Kidney (tissue), 14 donors: ENCODE measurements around the gene CCDC201. TPM values are rescaled to one million over a fixed set of nuclear protein-coding genes. Genes with fewer than 3 reads are reported as not detected.
A peak's percentile ranks its signal among the peaks of the same experiment; 100 is the strongest.

Source experiments
- DNase-seq, 5 donors: peaks; one replicate each; pipeline ENCODE4 v3.0.0-alpha.2; 2013 to 2020
- FAIRE-seq: peaks from 2 replicates; lab custom pipeline; 2012; peaks lifted over from hg19 to GRCh38; lab: Jason Lieb, UNC
- H3K27ac ChIP-seq, 2 donors: one replicate each; pipeline ENCODE4 v1.7.0; 2013; ENCODE audit warnings: low read depth in 2 of 2, low read length in 2 of 2, inconsistent platforms in 1 of 2
- H3K27me3 ChIP-seq: one replicate; pipeline ENCODE4 v1.7.1; 2013; ENCODE audit warnings: low read length, inconsistent platforms; ENCODE audit not compliant: control insufficient read depth, insufficient read depth
- H3K36me3 ChIP-seq, 3 donors: one replicate each; pipeline versions ENCODE4 v1.7.0 to v1.7.1; 2013; ENCODE audit warnings: low read length in 3 of 3, control low read depth in 1 of 3, inconsistent platforms in 1 of 3; ENCODE audit not compliant: insufficient read depth in 3 of 3, control insufficient read depth in 2 of 3
- H3K4me1 ChIP-seq, 3 donors: one replicate each; pipeline versions ENCODE4 v1.7.0 to v1.7.1; 2013; ENCODE audit warnings: low read length in 3 of 3, inconsistent platforms in 1 of 3, low read depth in 1 of 3; ENCODE audit not compliant: control insufficient read depth in 2 of 3, insufficient read depth in 2 of 3
- H3K4me3 ChIP-seq, 3 donors: one replicate each; pipeline versions ENCODE4 v1.7.0 to v1.8.1; 2013; ENCODE audit warnings: low read length in 3 of 3, control low read depth in 1 of 3, inconsistent platforms in 1 of 3
- H3K9ac ChIP-seq, 3 donors: one replicate each; pipeline versions ENCODE4 v1.7.0 to v1.7.1; 2013; ENCODE audit warnings: low read length in 3 of 3, control low read depth in 1 of 3, inconsistent platforms in 1 of 3
- H3K9me3 ChIP-seq, 3 donors: one replicate each; pipeline versions ENCODE4 v1.7.0 to v1.7.1; 2013; ENCODE audit warnings: low read length in 3 of 3, control low read depth in 1 of 3, inconsistent platforms in 1 of 3; ENCODE audit not compliant: control insufficient read depth in 2 of 3, insufficient read depth in 1 of 3
- CTCF ChIP-seq: IDR thresholded peaks from 3 replicates; pipeline ENCODE4 v1.5.1; 2012; ENCODE audit warnings: mild to moderate bottlenecking, moderate library complexity, borderline replicate concordance; ENCODE audit not compliant: insufficient read depth; ENCODE audit errors: extremely low read depth
- intact Hi-C: fragments of 100-400 bp; cut with DNase I; formaldehyde crosslinking; loops from one replicate; pipeline ENCODE4 v1.11.1; 2022
- polyA plus RNA-seq: library from polyadenylated mRNA; stranded (reverse); fragments of 350-450 nt; fragmentation: Illumina TruSeq; extraction: RNeasy Lipid Tissue Mini Kit (QIAGEN cat#74804); gene quantifications from one replicate; pipeline ENCODE4 v1.2.3, GENCODE V29; 2014; ENCODE audit warnings: low read depth, low replicate concordance; ENCODE audit not compliant: insufficient read depth
- total RNA-seq: library from RNA; stranded (reverse); fragmentation: NEBNext Ultra II Directional; extraction: Animal tissue kit (Norgen Biotek cat#: 25700); gene quantifications from one replicate; pipeline ENCODE4 v1.2.1, GENCODE V29; 2021
- donor health status: control.
- donor health status: control.
- donor health status: control.
- donor health status: control.
- donor health status: control.
- donor health status: DM: yes; HTN: yes; CAD: no.
- donor health status: Normal renal cell carcinoma (clear cell type).

The CCDC201 gene
- total and polyA plus RNA-seq, 2 donors from 2014 or later = not detected

GRCh38 chr7:45920502-45921380, 47.9 kb upstream of the CCDC201 start, which contains the start of gene IGFBP3:
Gene IGFBP3 (minus strand): TSS chr7:45921272. CDS start chr7:45921140, 132 bp downstream.
- H3K4me3 ChIP-seq = peak within 1 kb of the TSS; percentile 27 to 68 (median 64)
- peak within 1 kb of the TSS in 1 of 2 donors; percentile 67 for H3K27ac ChIP-seq
- peaks cover 7% of the 10 kb centered on the region for H3K27me3 ChIP-seq
- DNase-seq = peak; percentile 75 to 84 (median 81)
- no peaks in the 10 kb centered on the region for H3K9me3 ChIP-seq
- intact Hi-C loops = loop anchor here (5.0 to 10.0 kb wide), 2 partner anchors 432 to 1174 kb away; no protein-coding TSS in a partner anchor
- peak within 1 kb of the TSS in 2 of 3 donors; percentile 31 to 34 for H3K9ac ChIP-seq
- peaks cover 7 to 23% (median 7%) of the 10 kb centered on the region in 3 donors for H3K4me1 ChIP-seq
- TF ChIP-seq CTCF = no peak
- H3K36me3 ChIP-seq = peaks cover 0 to 11% (median 3%) of the 10 kb centered on the region in 3 donors
- no peak for FAIRE-seq

GRCh38 chr7:45919993-45920459, 47.1 kb upstream of the CCDC201 start:
- peaks cover 7% of the 10 kb centered on the region for H3K27me3 ChIP-seq
- TF ChIP-seq CTCF = no peak

GRCh38 chr7:45919231-45919784, 46.4 kb upstream of the CCDC201 start:
- H3K9ac ChIP-seq = peak overlapping the region in 1 of 3 donors; percentile 23
- H3K27ac ChIP-seq = no peak overlapping the region
- H3K27me3 ChIP-seq = peaks cover 7% of the 10 kb centered on the region
- H3K9me3 ChIP-seq = no peaks in the 10 kb centered on the region
- peaks cover 7 to 23% (median 7%) of the 10 kb centered on the region in 3 donors for H3K4me1 ChIP-seq
- peaks cover 0 to 13% (median 8%) of the 10 kb centered on the region in 3 donors for H3K36me3 ChIP-seq
- TF ChIP-seq CTCF = no peak
- peak overlapping the region in 1 of 3 donors; percentile 64 for H3K4me3 ChIP-seq
- intact Hi-C loops = loop anchor here (10.0 kb wide), 1 partner anchor 1255 kb away; no protein-coding TSS in a partner anchor
- peak in 2 of 5 donors; percentile 7 to 9 for DNase-seq
- FAIRE-seq = no peak

More at GRCh38 chr7:45919993-45920459, 47.1 kb upstream of the CCDC201 start:
- Histone ChIP-seq H3K4me1 (peaks cover 7 to 23% (median 7%) of the 10 kb centered on the region in 3 donors), H3K9ac (peak overlapping the region in 2 of 3 donors; percentile 31 to 34), H3K4me3 (peak overlapping the region; percentile 27 to 68 (median 64)), H3K27ac (no peak overlapping the region), H3K36me3 (peaks cover 0 to 13% (median 7%) of the 10 kb centered on the region in 3 donors), H3K9me3 (no peaks in the 10 kb centered on the region)
- DNase-seq = peak in 2 of 5 donors; percentile 23 to 25
- intact Hi-C loops = loop anchor here (5.0 to 10.0 kb wide), 3 partner anchors 432 to 1255 kb away; no protein-coding TSS in a partner anchor
- no peak for FAIRE-seq
